DOHH2 (cell line): ENCODE results near the gene CBFB.

Source experiments
- CTCF ChIP-seq: fragments of 200-600 bp; sonication (generic); IDR thresholded peaks from one replicate; pipeline ENCODE4 v1.5.1; 2014; ENCODE audit warnings: antibody characterized with exemption, mild to moderate bottlenecking, low read depth, low read length; ENCODE audit not compliant: poor library complexity, severe bottlenecking
- EZH2phosphoT487 ChIP-seq: fragments of 200-600 bp; sonication (generic); IDR thresholded peaks from 2 replicates; pipeline ENCODE4 v1.6.1; 2017; ENCODE audit warnings: borderline replicate concordance, mild to moderate bottlenecking, antibody characterized with exemption, low read length, moderate library complexity, mixed read lengths

DNA sequence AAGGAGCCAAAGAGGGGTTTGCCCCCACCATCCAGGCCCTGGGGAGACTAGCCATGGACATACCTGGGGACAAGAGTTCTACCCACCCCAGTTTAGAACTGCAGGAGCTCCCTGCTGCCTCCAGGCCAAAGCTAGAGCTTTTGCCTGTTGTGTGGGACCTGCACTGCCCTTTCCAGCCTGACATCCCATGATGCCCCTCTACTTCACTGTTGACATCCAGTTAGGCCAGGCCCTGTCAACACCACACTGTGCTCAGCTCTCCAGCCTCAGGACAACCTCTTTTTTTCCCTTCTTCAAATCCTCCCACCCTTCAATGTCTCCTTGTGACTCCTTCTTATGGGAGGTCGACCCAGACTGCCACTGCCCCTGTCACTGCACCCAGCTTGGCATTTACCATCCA lies 19.8 kb upstream of the CBFB start:
- TF ChIP-seq CTCF (no peak), EZH2phosphoT487 (no peak)
